ENCODE results near the gene RAN. TPM values are rescaled to one million over a fixed set of nuclear protein-coding genes. Genes with fewer than 3 reads are reported as not detected.

RAN gene
- total RNA-seq, 1 experiment from 2014 or later, result 1,538 TPM

DNA sequence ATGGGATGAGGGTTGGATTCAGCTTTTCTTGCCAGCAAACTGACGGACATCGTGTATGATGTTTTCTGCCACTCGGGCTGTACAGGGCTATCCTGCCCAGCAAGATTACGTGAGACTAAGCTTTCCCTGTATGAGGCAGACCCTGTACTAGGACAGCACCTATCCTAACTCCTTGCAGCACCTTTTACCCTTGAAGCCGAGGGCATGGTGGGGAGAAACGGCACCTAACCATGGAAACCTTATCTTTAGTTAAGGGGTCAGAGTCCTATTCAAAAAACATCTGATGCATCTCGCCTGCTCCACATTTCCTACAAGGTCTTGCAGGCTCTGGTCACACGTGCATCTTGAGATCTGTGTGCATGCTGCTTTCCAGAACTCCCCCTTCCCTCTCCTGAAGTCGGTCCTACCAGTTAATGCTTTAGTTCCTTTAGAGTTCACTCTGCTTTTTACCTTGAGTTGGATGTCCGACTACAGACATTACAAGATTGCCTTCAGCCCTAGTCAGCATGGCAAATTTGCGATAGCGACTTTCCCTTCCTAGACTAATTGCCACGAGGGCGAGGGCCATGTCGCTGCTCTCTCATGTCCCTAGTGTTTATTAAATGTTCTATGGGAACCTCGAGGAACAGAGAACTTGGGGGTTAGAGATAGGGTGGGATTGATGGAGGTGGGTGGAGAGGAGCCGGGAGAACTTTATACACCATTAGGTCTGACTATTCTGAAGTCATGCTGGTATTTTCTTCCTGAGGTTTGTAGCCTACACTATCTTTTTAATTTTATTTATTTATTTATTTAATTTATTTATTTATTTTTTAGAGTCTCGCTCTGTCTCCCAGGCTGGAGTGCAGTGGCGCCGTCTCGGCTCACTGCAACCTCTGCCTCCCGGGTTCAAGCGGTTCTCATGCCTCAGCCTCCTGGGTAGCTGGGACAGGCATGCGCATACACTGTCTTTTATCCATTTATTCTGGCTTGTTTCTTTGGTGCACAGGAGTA lies 6.6 kb downstream of the RAN start:
- intact Hi-C loops (cut with micrococcal nuclease; ENCODE audit: unreplicated experiment), result loop anchor here (10.0 kb wide), 1 partner anchor 1664 kb away; no protein-coding TSS in a partner anchor
- CTCF ChIA-PET, result no interaction called here
- Mint-ChIP-seq H3K27me3 (ENCODE audit: unreplicated experiment) (peaks cover 14% of the 10 kb centered on the region), H3K9me3 (ENCODE audit: low read depth, unreplicated experiment) (peaks cover 5% of the 10 kb centered on the region), H3K27ac (ENCODE audit: unreplicated experiment) (peak overlapping the region; percentile 41), H3K4me1 (ENCODE audit: low read depth, unreplicated experiment) (peaks cover 41% of the 10 kb centered on the region), H3K36me3 (ENCODE audit: insufficient read depth, unreplicated experiment) (peaks cover 56% of the 10 kb centered on the region), H3K4me3 (ENCODE audit: low read depth, unreplicated experiment) (no peak overlapping the region)
- DNase-seq, result no peak
- TF ChIP-seq, protein P1, sequence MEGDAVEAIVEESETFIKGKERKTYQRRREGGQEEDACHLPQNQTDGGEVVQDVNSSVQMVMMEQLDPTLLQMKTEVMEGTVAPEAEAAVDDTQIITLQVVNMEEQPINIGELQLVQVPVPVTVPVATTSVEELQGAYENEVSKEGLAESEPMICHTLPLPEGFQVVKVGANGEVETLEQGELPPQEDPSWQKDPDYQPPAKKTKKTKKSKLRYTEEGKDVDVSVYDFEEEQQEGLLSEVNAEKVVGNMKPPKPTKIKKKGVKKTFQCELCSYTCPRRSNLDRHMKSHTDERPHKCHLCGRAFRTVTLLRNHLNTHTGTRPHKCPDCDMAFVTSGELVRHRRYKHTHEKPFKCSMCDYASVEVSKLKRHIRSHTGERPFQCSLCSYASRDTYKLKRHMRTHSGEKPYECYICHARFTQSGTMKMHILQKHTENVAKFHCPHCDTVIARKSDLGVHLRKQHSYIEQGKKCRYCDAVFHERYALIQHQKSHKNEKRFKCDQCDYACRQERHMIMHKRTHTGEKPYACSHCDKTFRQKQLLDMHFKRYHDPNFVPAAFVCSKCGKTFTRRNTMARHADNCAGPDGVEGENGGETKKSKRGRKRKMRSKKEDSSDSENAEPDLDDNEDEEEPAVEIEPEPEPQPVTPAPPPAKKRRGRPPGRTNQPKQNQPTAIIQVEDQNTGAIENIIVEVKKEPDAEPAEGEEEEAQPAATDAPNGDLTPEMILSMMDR (IDR thresholded peaks at IDR 0.05; ENCODE audit: unreplicated experiment), result no peak
- BruUV-seq (replicated peaks), result no TSS peak

DNA sequence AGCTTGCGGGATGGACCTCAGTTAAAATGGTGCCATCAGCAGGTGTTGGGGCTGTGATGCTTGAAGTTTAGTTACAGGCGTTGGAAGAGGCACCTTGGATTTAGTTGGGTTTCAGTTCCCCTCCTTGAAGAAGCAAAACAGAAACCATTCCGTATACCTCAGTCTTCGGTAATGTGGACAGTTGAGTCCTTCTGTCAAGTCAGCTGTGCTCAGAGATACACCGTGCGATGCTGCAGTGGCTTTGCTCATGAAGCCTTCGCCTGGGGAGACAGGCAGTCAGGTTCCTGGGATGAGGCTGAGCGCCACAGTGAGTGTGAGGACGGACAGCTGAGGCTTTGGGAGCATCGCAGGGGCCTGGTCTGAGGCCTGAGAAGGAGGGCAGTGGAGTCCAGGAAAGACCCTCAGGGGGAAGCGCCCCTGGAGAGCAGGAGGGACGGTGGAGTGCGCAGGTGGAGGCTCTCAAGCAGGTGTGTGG lies 7.4 kb downstream of the RAN start:
- TF ChIP-seq, protein P1 (IDR thresholded peaks at IDR 0.05; ENCODE audit: unreplicated experiment), result no peak
- Mint-ChIP-seq H3K27ac (ENCODE audit: unreplicated experiment) (no peak overlapping the region), H3K9me3 (ENCODE audit: low read depth, unreplicated experiment) (peaks cover 5% of the 10 kb centered on the region), H3K4me1 (ENCODE audit: low read depth, unreplicated experiment) (peaks cover 34% of the 10 kb centered on the region), H3K36me3 (ENCODE audit: insufficient read depth, unreplicated experiment) (peaks cover 48% of the 10 kb centered on the region), H3K27me3 (ENCODE audit: unreplicated experiment) (peaks cover 14% of the 10 kb centered on the region), H3K4me3 (ENCODE audit: low read depth, unreplicated experiment) (no peak overlapping the region)
- BruUV-seq (replicated peaks), result no TSS peak
- DNase-seq, result no peak
- CTCF ChIA-PET, result no interaction called here
- intact Hi-C loops (cut with micrococcal nuclease; ENCODE audit: unreplicated experiment), result loop anchor here (10.0 kb wide), 1 partner anchor 1664 kb away; no protein-coding TSS in a partner anchor

DNA sequence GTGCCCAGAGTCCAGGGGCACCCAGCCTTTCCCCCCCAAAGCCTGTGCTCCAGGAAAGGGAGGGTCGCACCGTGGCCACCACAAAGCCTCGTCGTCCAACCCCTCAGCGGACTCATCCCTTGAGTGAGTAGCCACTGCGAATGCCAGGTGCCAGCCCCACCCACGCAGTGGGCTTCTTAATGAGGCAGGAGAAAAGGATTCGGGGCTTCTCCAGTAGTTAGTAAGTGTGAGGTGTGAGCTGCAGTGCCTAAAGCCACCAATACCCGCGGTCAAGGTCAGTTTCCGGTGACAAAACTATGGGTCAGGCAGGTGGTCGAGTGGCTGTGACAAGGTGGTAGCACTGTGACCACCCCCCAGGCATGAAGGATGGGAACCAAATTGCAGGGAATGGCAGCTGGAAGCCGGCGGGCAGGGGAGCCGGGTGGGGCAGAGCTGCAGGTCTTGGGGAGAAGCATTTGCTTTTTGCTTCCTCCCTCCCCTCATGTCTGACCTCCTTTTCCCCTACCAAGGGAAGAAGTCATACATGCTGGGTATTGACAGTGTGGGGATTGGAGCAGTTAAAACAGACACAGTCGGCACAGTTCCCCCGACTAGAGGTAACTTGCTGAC lies 8.0 kb downstream of the RAN start:
- intact Hi-C loops (cut with micrococcal nuclease; ENCODE audit: unreplicated experiment), result loop anchor here (10.0 kb wide), 1 partner anchor 1665 kb away; no protein-coding TSS in a partner anchor
- H3K27ac Mint-ChIP-seq (ENCODE audit: unreplicated experiment), result no peak overlapping the region
- TF ChIP-seq, protein P1 (IDR thresholded peaks at IDR 0.05; ENCODE audit: unreplicated experiment), result no peak
- peaks cover 5% of the 10 kb centered on the region for H3K9me3 Mint-ChIP-seq (ENCODE audit: low read depth, unreplicated experiment)
- H3K4me3 Mint-ChIP-seq (ENCODE audit: low read depth, unreplicated experiment), result no peak overlapping the region
- peaks cover 14% of the 10 kb centered on the region for H3K27me3 Mint-ChIP-seq (ENCODE audit: unreplicated experiment)
- peaks cover 27% of the 10 kb centered on the region for H3K4me1 Mint-ChIP-seq (ENCODE audit: low read depth, unreplicated experiment)
- CTCF ChIA-PET, result no interaction called here
- DNase-seq, result no peak
- peaks cover 42% of the 10 kb centered on the region for H3K36me3 Mint-ChIP-seq (ENCODE audit: insufficient read depth, unreplicated experiment)
- BruUV-seq (replicated peaks), result no TSS peak

DNA sequence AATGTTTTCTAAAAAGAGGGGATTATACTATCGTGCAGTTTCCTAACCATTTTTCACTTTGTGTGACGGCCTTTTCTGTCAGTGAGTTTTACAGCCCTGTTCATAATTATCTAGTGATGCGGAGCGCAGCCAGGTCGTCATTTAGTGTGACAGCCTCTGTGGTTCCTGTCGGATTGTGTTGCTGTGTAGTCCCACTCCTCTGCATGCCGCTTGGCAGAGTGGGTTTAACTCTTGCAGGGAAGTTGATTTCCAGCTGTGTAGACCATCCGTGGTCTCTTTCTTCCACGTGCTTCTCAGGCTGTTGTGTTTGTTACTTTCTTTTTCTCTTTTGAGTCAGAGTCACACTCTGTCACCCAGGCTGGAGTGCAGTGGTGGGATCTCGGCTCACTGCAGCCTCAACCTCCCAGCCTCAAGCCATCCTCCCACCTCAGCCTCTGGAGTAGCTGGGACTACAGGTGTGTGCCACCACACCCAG lies 8.6 kb downstream of the RAN start:
- H3K9me3 Mint-ChIP-seq (ENCODE audit: low read depth, unreplicated experiment), result peaks cover 5% of the 10 kb centered on the region
- CTCF ChIA-PET, result no interaction called here
- peaks cover 14% of the 10 kb centered on the region for H3K27me3 Mint-ChIP-seq (ENCODE audit: unreplicated experiment)
- H3K36me3 Mint-ChIP-seq (ENCODE audit: insufficient read depth, unreplicated experiment), result peaks cover 36% of the 10 kb centered on the region
- TF ChIP-seq, protein P1 (IDR thresholded peaks at IDR 0.05; ENCODE audit: unreplicated experiment), result no peak
- no peak overlapping the region for H3K4me3 Mint-ChIP-seq (ENCODE audit: low read depth, unreplicated experiment)
- DNase-seq, result no peak
- no peak overlapping the region for H3K27ac Mint-ChIP-seq (ENCODE audit: unreplicated experiment)
- peaks cover 25% of the 10 kb centered on the region for H3K4me1 Mint-ChIP-seq (ENCODE audit: low read depth, unreplicated experiment)
- intact Hi-C loops (cut with micrococcal nuclease; ENCODE audit: unreplicated experiment), result no loop called here
- BruUV-seq (replicated peaks), result no TSS peak
